ENCODE measurements around the gene CXXC5.
A peak's percentile ranks its signal among the peaks of the same experiment; 100 is the strongest.

CXXC5 gene

GRCh38 chr5:139681112-139681458 lies 32.9 kb downstream of the CXXC5 start:
- TF ChIP-seq, protein P1, sequence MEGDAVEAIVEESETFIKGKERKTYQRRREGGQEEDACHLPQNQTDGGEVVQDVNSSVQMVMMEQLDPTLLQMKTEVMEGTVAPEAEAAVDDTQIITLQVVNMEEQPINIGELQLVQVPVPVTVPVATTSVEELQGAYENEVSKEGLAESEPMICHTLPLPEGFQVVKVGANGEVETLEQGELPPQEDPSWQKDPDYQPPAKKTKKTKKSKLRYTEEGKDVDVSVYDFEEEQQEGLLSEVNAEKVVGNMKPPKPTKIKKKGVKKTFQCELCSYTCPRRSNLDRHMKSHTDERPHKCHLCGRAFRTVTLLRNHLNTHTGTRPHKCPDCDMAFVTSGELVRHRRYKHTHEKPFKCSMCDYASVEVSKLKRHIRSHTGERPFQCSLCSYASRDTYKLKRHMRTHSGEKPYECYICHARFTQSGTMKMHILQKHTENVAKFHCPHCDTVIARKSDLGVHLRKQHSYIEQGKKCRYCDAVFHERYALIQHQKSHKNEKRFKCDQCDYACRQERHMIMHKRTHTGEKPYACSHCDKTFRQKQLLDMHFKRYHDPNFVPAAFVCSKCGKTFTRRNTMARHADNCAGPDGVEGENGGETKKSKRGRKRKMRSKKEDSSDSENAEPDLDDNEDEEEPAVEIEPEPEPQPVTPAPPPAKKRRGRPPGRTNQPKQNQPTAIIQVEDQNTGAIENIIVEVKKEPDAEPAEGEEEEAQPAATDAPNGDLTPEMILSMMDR (IDR thresholded peaks at IDR 0.05), result no peak
- no peak for DNase-seq
- H3K27ac Mint-ChIP-seq, result no peak overlapping the region
- no peak overlapping the region for H3K4me3 Mint-ChIP-seq
- H3K36me3 Mint-ChIP-seq (ENCODE audit: low read depth), result peaks cover 49% of the 10 kb centered on the region
- no peaks in the 10 kb centered on the region for H3K27me3 Mint-ChIP-seq (ENCODE audit: low read depth, poor library complexity)
- no peaks in the 10 kb centered on the region for H3K9me3 Mint-ChIP-seq
- H3K4me1 Mint-ChIP-seq, result peaks cover 86% of the 10 kb centered on the region

GRCh38 chr5:139681466-139681865 lies 33.3 kb downstream of the CXXC5 start:
- peaks cover 50% of the 10 kb centered on the region for H3K36me3 Mint-ChIP-seq (ENCODE audit: low read depth)
- H3K4me3 Mint-ChIP-seq, result no peak overlapping the region
- TF ChIP-seq, protein P1 (IDR thresholded peaks at IDR 0.05), result no peak
- H3K27me3 Mint-ChIP-seq (ENCODE audit: low read depth, poor library complexity), result no peaks in the 10 kb centered on the region
- peaks cover 89% of the 10 kb centered on the region for H3K4me1 Mint-ChIP-seq
- no peak overlapping the region for H3K27ac Mint-ChIP-seq
- DNase-seq, result no peak
- no peaks in the 10 kb centered on the region for H3K9me3 Mint-ChIP-seq

DNA sequence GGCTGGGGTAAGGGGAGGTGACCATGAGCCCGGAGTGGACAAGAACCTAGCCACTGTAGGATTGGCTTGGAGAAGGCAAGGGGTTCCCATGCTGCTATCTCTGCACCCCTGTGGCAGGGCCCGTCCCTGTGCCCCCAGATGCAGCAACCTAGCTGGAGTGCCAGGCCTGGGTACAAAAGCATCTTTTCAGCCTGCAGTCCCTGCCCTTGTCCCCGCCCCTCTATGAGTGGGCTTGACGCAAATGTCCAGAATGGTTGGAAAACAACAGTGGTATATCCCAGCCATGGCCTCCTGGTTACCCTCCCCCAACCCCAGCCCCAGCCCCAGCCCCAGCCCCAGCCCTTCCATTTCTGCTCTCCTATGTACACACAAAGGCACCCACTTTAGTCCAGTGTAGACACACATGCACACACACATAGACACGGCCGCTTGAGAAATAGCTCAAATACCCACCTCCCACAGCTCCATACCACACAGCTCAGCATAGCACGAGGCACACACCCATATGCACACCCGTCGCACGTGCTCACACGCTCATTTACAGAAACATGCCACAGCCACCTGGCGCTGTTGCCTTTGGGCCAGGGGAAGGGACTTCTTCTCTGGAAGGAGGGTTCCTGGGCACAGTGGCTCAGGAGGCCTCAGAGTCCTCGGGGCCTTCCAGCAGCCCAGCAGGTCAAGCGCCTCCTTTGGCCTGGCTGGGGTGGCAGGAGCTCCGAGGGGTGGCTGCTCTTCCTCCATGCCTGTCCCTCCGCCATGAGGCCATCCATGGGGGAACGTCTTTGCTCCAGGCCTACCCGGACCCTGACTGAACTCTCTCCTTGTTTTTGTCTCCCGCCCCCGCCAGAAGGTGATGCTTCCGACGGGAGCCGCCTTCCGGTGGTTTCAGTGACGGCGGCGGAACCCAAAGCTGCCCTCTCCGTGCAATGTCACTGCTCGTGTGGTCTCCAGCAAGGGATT lies 34.1 kb downstream of the CXXC5 start:
- TF ChIP-seq, protein P1 (IDR thresholded peaks at IDR 0.05), result no peak
- H3K9me3 Mint-ChIP-seq, result no peaks in the 10 kb centered on the region
- no peak for DNase-seq
- H3K36me3 Mint-ChIP-seq (ENCODE audit: low read depth), result peaks cover 53% of the 10 kb centered on the region
- no peaks in the 10 kb centered on the region for H3K27me3 Mint-ChIP-seq (ENCODE audit: low read depth, poor library complexity)
- H3K4me1 Mint-ChIP-seq, result peaks cover 89% of the 10 kb centered on the region
- H3K4me3 Mint-ChIP-seq, result peak overlapping the region; percentile 18
- peak overlapping the region; percentile 77 for H3K27ac Mint-ChIP-seq

- H3K4me3 Mint-ChIP-seq, result peak overlapping the region; percentile 34
- TF ChIP-seq, protein P1 (IDR thresholded peaks at IDR 0.05), result no peak
- H3K27me3 Mint-ChIP-seq (ENCODE audit: low read depth, poor library complexity), result no peaks in the 10 kb centered on the region
- no peak for DNase-seq
- no peaks in the 10 kb centered on the region for H3K9me3 Mint-ChIP-seq
- peaks cover 53% of the 10 kb centered on the region for H3K36me3 Mint-ChIP-seq (ENCODE audit: low read depth)
- H3K4me1 Mint-ChIP-seq, result peaks cover 87% of the 10 kb centered on the region
- peak overlapping the region; percentile 85 for H3K27ac Mint-ChIP-seq
Measured at GRCh38 chr5:139683295-139684271, 35.4 kb downstream of the CXXC5 start.

DNA sequence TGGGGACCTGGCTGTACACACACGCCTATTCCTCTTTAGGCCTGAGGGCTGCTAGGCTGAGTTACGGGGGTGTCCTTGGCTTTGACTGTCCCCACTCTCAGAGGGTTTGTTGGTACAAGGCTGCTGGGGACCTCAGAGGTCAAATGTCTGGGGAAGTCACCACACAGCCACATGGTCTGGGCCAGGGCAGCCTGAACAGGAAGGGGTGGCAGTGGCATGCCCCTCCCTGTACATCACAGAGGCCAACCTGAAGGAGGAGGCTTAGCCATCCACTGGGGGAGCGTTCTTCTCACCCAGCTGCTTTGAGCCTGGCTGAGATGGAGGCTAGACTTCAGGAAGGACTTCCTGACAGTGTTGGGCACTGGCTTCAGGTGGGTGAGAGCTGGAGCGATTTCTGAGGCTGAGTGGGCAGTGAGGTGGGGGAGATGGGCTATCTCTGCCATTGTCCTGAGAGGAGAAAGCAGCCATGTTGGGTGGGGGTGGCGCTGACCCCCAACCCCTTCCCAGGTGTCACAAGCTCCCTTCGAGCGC lies 36.3 kb downstream of the CXXC5 start:
- DNase-seq, result no peak
- no peak overlapping the region for H3K27ac Mint-ChIP-seq
- TF ChIP-seq, protein P1 (IDR thresholded peaks at IDR 0.05), result no peak
- H3K4me1 Mint-ChIP-seq, result peaks cover 87% of the 10 kb centered on the region
- peaks cover 53% of the 10 kb centered on the region for H3K36me3 Mint-ChIP-seq (ENCODE audit: low read depth)
- no peaks in the 10 kb centered on the region for H3K9me3 Mint-ChIP-seq
- no peak overlapping the region for H3K4me3 Mint-ChIP-seq
- no peaks in the 10 kb centered on the region for H3K27me3 Mint-ChIP-seq (ENCODE audit: low read depth, poor library complexity)
